Small intestine (tissue), 7 donors: ENCODE results near the gene ARL4C. TPM values are rescaled to one million over a fixed set of nuclear protein-coding genes. Genes with fewer than 3 reads are reported as not detected.

ENCODE experiments used
- DNase-seq, 2 donors: peaks; one replicate each; pipeline versions ENCODE4 v3.0.0 to v3.0.0-alpha.2; 2013
- FAIRE-seq: peaks from 2 replicates; lab custom pipeline; 2012; peaks lifted over from hg19 to GRCh38; lab: Jason Lieb, UNC
- H3K27ac ChIP-seq, 3 donors: one replicate each; pipeline ENCODE4 v1.5.1; 2013; ENCODE audit warnings: low read length in 2 of 3, mild to moderate bottlenecking in 2 of 3, control low read depth in 1 of 3, inconsistent platforms in 1 of 3, low read depth in 1 of 3, moderate library complexity in 1 of 3
- H3K27me3 ChIP-seq, 3 donors: one replicate each; pipeline ENCODE4 v1.6.1; 2013; ENCODE audit warnings: low read length in 3 of 3, inconsistent platforms in 1 of 3; ENCODE audit not compliant: control insufficient read depth in 3 of 3, insufficient read depth in 3 of 3
- H3K36me3 ChIP-seq, 3 donors: one replicate each; pipeline ENCODE4 v1.6.1; 2013; ENCODE audit warnings: low read length in 3 of 3, inconsistent platforms in 1 of 3, low read depth in 1 of 3, mild to moderate bottlenecking in 1 of 3, moderate library complexity in 1 of 3; ENCODE audit not compliant: control insufficient read depth in 3 of 3, insufficient read depth in 2 of 3
- H3K4me1 ChIP-seq, 3 donors: one replicate each; pipeline ENCODE4 v1.6.1; 2013; ENCODE audit warnings: low read length in 2 of 3, inconsistent platforms in 1 of 3, low read depth in 1 of 3, mild to moderate bottlenecking in 1 of 3, moderate library complexity in 1 of 3; ENCODE audit not compliant: control insufficient read depth in 3 of 3, insufficient read depth in 2 of 3
- H3K4me3 ChIP-seq, 3 donors: one replicate each; pipeline ENCODE4 v1.5.1; 2013; ENCODE audit warnings: low read length in 3 of 3, control low read depth in 1 of 3, inconsistent platforms in 1 of 3, low read depth in 1 of 3, mild to moderate bottlenecking in 1 of 3, moderate library complexity in 1 of 3
- H3K9me3 ChIP-seq, 2 donors: one replicate each; pipeline ENCODE4 v1.6.1; 2013; ENCODE audit warnings: low read depth in 1 of 2, low read length in 1 of 2; ENCODE audit not compliant: control insufficient read depth in 2 of 2, insufficient read depth in 1 of 2
- WGBS, 3 donors: extraction: QIAGEN DNeasy Blood & Tissue Kit; methylation state at CpG; one replicate each; pipeline ENCODE4 v1.1.7; 2013; 5-methylcytosine and 5-hydroxymethylcytosine counted together
- polyA plus RNA-seq, 4 donors: library from polyadenylated mRNA; stranded (reverse) in 3 of 4; unstranded in 1 of 4; fragments of 200-250 nt in 3 of 4; fragments of 120-200 nt in 1 of 4; gene quantifications; one replicate each; pipeline versions ENCODE4 v1.2.1 to v1.2.3, GENCODE V29; 2013
- donor health status: healthy with polysubstance abuse.
- donor health status: control.
- donor health status: control.
- donor health status: Bipolar disorder and iron deficiency.
- donor health status: healthy.

ARL4C gene
- polyA plus RNA-seq, 4 donors = 1.3 to 6.3 (median 5.2) TPM

DNA sequence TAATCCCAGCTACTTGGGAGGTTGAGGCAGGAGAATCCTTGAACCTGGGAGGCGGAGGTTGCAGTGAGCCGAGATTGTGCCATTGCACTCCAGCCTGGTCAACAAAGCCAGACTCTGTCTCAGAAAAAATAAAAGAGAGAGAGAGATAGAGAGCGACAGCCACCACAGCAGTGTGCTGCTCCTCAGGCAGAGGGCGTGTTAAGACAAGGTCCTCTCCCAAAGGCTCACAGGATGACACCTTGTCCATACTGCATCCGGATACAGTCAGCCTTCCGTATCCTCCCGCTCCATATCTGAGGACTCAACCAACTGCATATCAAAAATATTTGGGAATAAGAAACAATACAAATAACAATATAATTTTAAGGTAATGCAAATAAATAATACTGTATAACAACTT, 20.1 kb downstream of the ARL4C start:
- Histone ChIP-seq H3K4me3 (no peak overlapping the region), H3K9me3 (peaks cover 0 to 9% of the 10 kb centered on the region in 2 donors), H3K27me3 (peaks cover 0 to 2% (median 0%) of the 10 kb centered on the region in 3 donors), H3K4me1 (no peaks in the 10 kb centered on the region), H3K36me3 (no peaks in the 10 kb centered on the region), H3K27ac (no peak overlapping the region)
- 75 to 93% (median 87%) methylated on average over 7 of the region's 7 CpGs for WGBS, 3 donors
- FAIRE-seq (no peak), DNase-seq (no peak)

DNA sequence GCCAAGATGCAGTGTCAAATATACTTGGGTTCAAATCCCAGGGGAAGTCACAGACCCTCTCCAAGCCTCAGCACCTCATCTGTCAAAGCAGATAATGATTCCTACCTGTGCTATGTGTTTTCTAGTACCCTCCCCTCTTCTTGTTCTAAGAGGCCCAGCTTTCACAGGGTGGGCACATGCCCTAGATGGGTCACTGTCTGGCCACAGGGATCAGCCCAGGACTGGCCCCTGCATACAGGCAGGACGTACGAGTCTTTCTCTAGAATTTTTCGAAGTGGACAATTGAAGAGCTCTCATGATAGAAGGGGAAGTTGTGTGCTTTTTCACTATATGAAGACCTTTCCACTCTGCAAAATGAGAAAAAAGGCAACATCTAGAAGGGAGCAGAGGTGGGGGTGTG, 22.2 kb downstream of the ARL4C start:
- no peak for FAIRE-seq

GRCh38 chr2:234472155-234472554, 24.7 kb downstream of the ARL4C start:
- no peak for FAIRE-seq
- Histone ChIP-seq H3K27ac (no peak overlapping the region), H3K4me3 (no peak overlapping the region), H3K36me3 (no peaks in the 10 kb centered on the region), H3K4me1 (no peaks in the 10 kb centered on the region), H3K27me3 (peaks cover 0 to 2% (median 0%) of the 10 kb centered on the region in 3 donors), H3K9me3 (peaks cover 0 to 13% of the 10 kb centered on the region in 2 donors)
- no peak for DNase-seq

More for the DNA sequence above, 22.2 kb downstream of the ARL4C start:
- 89 to 96% (median 95%) methylated on average over 3 of the region's 3 CpGs for WGBS, 3 donors
- H3K9me3 ChIP-seq = peaks cover 0 to 9% of the 10 kb centered on the region in 2 donors
- peaks cover 0 to 2% (median 0%) of the 10 kb centered on the region in 3 donors for H3K27me3 ChIP-seq
- no peak for DNase-seq
- H3K27ac ChIP-seq = no peak overlapping the region
- H3K36me3 ChIP-seq = no peaks in the 10 kb centered on the region
- H3K4me1 ChIP-seq = no peaks in the 10 kb centered on the region
- no peak overlapping the region for H3K4me3 ChIP-seq

- H3K4me1 ChIP-seq = no peaks in the 10 kb centered on the region
- WGBS, 3 donors = 68 to 94% (median 84%) methylated on average over 4 of the region's 4 CpGs
- FAIRE-seq = no peak
Observed at GRCh38 chr2:234469972-234470371, 26.9 kb downstream of the ARL4C start.

DNA sequence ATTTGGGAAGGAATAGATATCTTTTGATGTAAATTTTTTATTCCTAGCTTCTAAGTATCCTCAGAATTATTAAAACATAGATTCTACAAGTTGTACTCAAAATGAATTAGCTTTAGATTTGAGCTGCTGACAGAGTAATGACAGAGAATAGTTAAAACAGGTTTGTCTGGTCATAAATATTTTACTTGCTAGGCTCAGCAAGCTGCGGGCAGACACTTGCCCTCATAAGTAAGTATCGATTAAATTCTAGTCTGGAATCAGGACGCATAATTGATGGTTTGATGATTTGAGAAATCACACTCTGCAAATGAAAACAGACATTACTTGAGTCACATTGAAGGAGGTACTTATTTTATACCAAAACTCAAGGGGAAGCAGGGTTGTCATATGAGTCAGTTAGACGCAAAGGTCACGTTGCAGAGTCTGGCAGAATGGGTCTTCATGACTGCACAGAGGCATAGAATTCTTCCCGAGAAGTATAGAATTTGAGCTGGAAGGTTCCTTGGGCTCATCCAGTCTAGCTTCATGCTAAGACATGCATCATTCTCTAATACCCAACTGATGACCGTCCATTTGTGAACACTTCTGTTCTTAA, 27.5 kb downstream of the ARL4C start:
- H3K4me3 ChIP-seq = no peak overlapping the region
- peaks cover 0 to 13% of the 10 kb centered on the region in 2 donors for H3K9me3 ChIP-seq
- H3K36me3 ChIP-seq = no peaks in the 10 kb centered on the region
- peaks cover 0 to 9% (median 0%) of the 10 kb centered on the region in 3 donors for H3K27me3 ChIP-seq
- 45 to 68% (median 50%) methylated on average over 7 of the region's 7 CpGs for WGBS, 3 donors
- no peak for FAIRE-seq
- DNase-seq = no peak
- no peaks in the 10 kb centered on the region for H3K4me1 ChIP-seq
- H3K27ac ChIP-seq = no peak overlapping the region

More at GRCh38 chr2:234469972-234470371, 26.9 kb downstream of the ARL4C start:
- Histone ChIP-seq H3K36me3 (no peaks in the 10 kb centered on the region), H3K27ac (no peak overlapping the region), H3K27me3 (peaks cover 0 to 3% (median 0%) of the 10 kb centered on the region in 3 donors), H3K4me3 (no peak overlapping the region), H3K9me3 (peaks cover 0 to 13% of the 10 kb centered on the region in 2 donors)
- no peak for DNase-seq

- no peak for FAIRE-seq
- Histone ChIP-seq H3K27ac (no peak overlapping the region), H3K4me1 (no peaks in the 10 kb centered on the region), H3K36me3 (no peaks in the 10 kb centered on the region), H3K27me3 (peaks cover 0 to 12% (median 0%) of the 10 kb centered on the region in 3 donors), H3K4me3 (no peak overlapping the region), H3K9me3 (peaks cover 0 to 7% of the 10 kb centered on the region in 2 donors)
- WGBS, 3 donors = 48 to 83% (median 72%) methylated on average over 5 of the region's 5 CpGs
- DNase-seq = no peak
Observed at GRCh38 chr2:234468503-234468902, 28.4 kb downstream of the ARL4C start.

DNA sequence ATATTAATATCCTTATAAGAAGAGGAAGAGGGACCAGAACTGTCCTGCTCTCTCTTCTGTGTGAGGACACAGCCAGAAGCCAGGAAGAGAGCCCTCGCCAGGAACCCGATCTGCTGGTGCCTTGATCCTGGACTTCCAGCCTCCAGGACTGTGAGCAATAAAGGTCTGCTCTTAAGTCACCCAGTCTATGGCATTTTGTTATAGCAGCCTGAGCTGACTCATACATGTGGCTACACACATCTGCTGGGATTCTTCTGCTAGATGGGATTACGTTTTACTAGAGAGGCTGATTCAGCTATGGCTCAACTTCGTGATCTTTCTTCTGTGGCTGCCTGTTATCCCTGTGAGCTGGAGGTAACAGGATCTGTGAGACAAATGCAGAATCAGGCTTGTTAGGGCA, 29.6 kb downstream of the ARL4C start:
- no peak for DNase-seq
- no peak overlapping the region for H3K4me3 ChIP-seq
- H3K4me1 ChIP-seq = no peaks in the 10 kb centered on the region
- H3K27ac ChIP-seq = no peak overlapping the region
- WGBS, 3 donors = 82 to 92% (median 91%) methylated on average over 4 of the region's 4 CpGs
- FAIRE-seq = no peak
- H3K36me3 ChIP-seq = no peaks in the 10 kb centered on the region
- peaks cover 0 to 12% (median 0%) of the 10 kb centered on the region in 3 donors for H3K27me3 ChIP-seq
- H3K9me3 ChIP-seq = peaks cover 0 to 3% of the 10 kb centered on the region in 2 donors

DNA sequence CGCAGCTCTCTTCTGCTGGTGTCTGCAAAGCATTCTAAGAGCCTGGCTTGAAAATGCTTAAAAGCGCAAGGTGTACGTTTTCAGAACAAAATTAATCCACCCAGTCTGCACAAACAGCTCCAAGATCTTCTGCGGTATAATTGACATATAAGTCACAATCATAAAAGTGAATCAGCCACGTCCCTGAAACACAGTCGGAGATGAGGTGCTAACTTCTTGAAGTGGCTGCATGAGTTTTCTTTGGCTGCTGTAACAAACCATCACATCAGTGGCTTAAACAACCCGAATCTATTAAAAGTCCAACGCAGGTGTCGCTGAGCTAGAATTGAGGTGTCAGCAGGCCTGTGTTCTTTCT, 32.6 kb downstream of the ARL4C start:
- 41 to 71% (median 45%) methylated on average over 9 of the region's 9 CpGs for WGBS, 3 donors
- H3K27ac ChIP-seq = no peak overlapping the region

More for the DNA sequence above, 32.6 kb downstream of the ARL4C start:
- H3K9me3 ChIP-seq = peaks cover 0 to 3% of the 10 kb centered on the region in 2 donors
- H3K36me3 ChIP-seq = no peaks in the 10 kb centered on the region
- H3K27me3 ChIP-seq = peaks cover 0 to 12% (median 0%) of the 10 kb centered on the region in 3 donors
- H3K4me3 ChIP-seq = no peak overlapping the region
- DNase-seq = no peak
- FAIRE-seq = no peak
- no peaks in the 10 kb centered on the region for H3K4me1 ChIP-seq
